ENCODE data around the gene GALR3.

DNA sequence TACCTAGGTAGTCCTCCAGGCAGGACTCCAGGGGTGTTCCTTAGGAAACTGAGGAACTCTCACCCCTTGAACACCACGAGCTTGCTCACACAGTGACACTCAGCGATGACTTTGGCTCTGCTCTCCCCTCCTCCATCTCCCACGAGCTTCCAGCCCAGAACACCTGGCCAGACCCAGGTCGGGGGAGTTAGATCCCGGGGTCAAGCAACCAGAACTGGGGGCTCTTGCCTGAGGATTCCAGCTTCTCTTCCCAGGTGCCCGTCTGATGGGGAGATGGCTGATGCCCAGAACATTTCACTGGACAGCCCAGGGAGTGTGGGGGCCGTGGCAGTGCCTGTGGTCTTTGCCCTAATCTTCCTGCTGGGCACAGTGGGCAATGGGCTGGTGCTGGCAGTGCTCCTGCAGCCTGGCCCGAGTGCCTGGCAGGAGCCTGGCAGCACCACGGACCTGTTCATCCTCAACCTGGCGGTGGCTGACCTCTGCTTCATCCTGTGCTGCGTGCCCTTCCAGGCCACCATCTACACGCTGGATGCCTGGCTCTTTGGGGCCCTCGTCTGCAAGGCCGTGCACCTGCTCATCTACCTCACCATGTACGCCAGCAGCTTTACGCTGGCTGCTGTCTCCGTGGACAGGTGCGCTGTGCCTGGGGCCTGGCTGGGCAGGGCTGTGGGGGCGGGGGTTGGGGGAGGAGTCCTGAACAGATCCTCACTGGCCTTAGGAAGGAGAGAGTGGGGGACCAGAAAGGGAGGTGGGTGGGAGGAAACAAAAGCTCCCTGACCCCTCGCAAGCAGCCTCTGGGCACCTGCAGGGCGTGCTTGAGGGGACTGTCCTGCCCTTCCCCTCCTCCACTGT, at the start of gene GALR3:
- TF ChIP-seq, protein P1, sequence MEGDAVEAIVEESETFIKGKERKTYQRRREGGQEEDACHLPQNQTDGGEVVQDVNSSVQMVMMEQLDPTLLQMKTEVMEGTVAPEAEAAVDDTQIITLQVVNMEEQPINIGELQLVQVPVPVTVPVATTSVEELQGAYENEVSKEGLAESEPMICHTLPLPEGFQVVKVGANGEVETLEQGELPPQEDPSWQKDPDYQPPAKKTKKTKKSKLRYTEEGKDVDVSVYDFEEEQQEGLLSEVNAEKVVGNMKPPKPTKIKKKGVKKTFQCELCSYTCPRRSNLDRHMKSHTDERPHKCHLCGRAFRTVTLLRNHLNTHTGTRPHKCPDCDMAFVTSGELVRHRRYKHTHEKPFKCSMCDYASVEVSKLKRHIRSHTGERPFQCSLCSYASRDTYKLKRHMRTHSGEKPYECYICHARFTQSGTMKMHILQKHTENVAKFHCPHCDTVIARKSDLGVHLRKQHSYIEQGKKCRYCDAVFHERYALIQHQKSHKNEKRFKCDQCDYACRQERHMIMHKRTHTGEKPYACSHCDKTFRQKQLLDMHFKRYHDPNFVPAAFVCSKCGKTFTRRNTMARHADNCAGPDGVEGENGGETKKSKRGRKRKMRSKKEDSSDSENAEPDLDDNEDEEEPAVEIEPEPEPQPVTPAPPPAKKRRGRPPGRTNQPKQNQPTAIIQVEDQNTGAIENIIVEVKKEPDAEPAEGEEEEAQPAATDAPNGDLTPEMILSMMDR (IDR thresholded peaks at IDR 0.05) = no peak
- TF ChIP-seq POLR2AphosphoS5 (IDR thresholded peaks at IDR 0.05) = no peak
